NCI-H524 treated with DMSO at 0.1 percent for 48 hours (cell line): ENCODE results near the gene KCNIP2.
"Not testable (repeated sequence)": the region's sequence is repeated elsewhere in the genome, so short reads cannot be mapped to it uniquely, and the experiment has no call there.

Experiments used
- DNase-seq: peaks from one replicate; lab custom pipeline; 2025; lab: John Stamatoyannopoulos, UW

KCNIP2 gene

GRCh38 chr10:101828766-101829551, 14.6 kb downstream of the KCNIP2 start:
- DNase-seq = no peak

GRCh38 chr10:101827919-101828600, 15.5 kb downstream of the KCNIP2 start:
- DNase-seq = no peak

- DNase-seq = no peak
Observed at GRCh38 chr10:101826852-101827434, 16.7 kb downstream of the KCNIP2 start.

- no peak for DNase-seq
Observed at GRCh38 chr10:101824736-101825135, 18.9 kb downstream of the KCNIP2 start.

- no peak for DNase-seq
Observed at GRCh38 chr10:101818872-101819633, 24.5 kb downstream of the KCNIP2 start.

GRCh38 chr10:101818119-101818871, 25.3 kb downstream of the KCNIP2 start, which contains the start of gene OGA:
OGA (minus strand) TSS chr10:101818444; CDS start chr10:101818022, 422 bp downstream.
- DNase-seq = peak; percentile 74

GRCh38 chr10:101817337-101818118, 26.1 kb downstream of the KCNIP2 start:
- DNase-seq = peak; percentile 28

- no peak for DNase-seq
Observed at GRCh38 chr10:101816913-101817336, 26.7 kb downstream of the KCNIP2 start.

- DNase-seq = no peak
Observed at GRCh38 chr10:101816376-101816775, 27.2 kb downstream of the KCNIP2 start.

- no peak for DNase-seq
Observed at GRCh38 chr10:101814466-101815071, 29.0 kb downstream of the KCNIP2 start.

- DNase-seq = no peak
Observed at GRCh38 chr10:101812606-101813005, 31.0 kb downstream of the KCNIP2 start.

- DNase-seq = no peak
Observed at GRCh38 chr10:101807158-101807557, 36.4 kb downstream of the KCNIP2 start.

- no peak for DNase-seq
Observed at GRCh38 chr10:101803511-101803910, 40.1 kb downstream of the KCNIP2 start.

- DNase-seq = no peak
Observed at GRCh38 chr10:101797403-101798059, 46.1 kb downstream of the KCNIP2 start.

- DNase-seq = no peak
Observed at GRCh38 chr10:101793526-101793925, 50.1 kb downstream of the KCNIP2 start.

- DNase-seq = no peak
Observed at GRCh38 chr10:101789686-101790085, 53.9 kb downstream of the KCNIP2 start.

- not testable (repeated sequence) for DNase-seq
Observed at GRCh38 chr10:101789231-101789630, 54.4 kb downstream of the KCNIP2 start.

- no peak for DNase-seq
Observed at GRCh38 chr10:101785801-101786200, 57.8 kb downstream of the KCNIP2 start.

GRCh38 chr10:101784558-101784957, 59.0 kb downstream of the KCNIP2 start:
- no peak for DNase-seq

- no peak for DNase-seq
Observed at GRCh38 chr10:101783736-101784118, 59.9 kb downstream of the KCNIP2 start.
